ENCODE measurements around the gene NOL3.

The NOL3 gene

DNA sequence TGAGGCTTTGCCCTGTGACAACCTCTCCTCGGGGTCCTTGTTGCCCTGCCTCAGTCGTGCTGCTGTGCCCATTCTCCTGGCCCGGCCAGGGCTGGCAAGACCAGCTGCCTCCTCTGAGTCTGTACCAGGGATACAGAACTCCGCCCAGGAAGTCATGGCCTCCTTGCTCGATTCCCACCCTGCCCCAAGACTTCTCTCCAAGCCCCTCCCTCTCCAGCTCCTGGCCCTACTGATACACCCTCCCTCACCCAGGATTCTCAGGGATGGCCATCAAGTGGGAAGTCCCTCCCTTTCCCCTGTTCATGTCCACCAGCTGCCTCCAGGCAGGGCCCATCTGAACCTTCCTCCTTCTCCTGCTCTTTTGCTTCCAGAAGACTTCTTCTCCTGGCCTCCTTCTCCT lies 45.4 kb downstream of the NOL3 start:
- Histone ChIP-seq H3K4me1 (ENCODE audit: control insufficient read depth, low read depth, low read length) (no peaks in the 10 kb centered on the region), H3K9ac (ENCODE audit: low read length) (no peak overlapping the region), H3K36me3 (ENCODE audit: control insufficient read depth, insufficient read depth, low read length) (no peaks in the 10 kb centered on the region), H3K27ac (ENCODE audit: low read depth, low read length) (no peak overlapping the region), H3K23ac (ENCODE audit: low read length) (no peak overlapping the region), H3K56ac (ENCODE audit: low read length) (no peak overlapping the region), H3K4ac (ENCODE audit: low read depth, low read length) (no peak overlapping the region), H3K79me2 (ENCODE audit: control insufficient read depth, insufficient read depth, low read length) (no peaks in the 10 kb centered on the region), H2BK5ac (ENCODE audit: low read length) (no peak overlapping the region), H3K4me3 (ENCODE audit: low read length) (no peak overlapping the region), H3K4me2 (ENCODE audit: low read length) (no peak overlapping the region), H3K27me3 (ENCODE audit: insufficient read depth, low read length, poor library complexity) (no peaks in the 10 kb centered on the region), H4K5ac (ENCODE audit: low read length) (no peak overlapping the region), H3K79me1 (ENCODE audit: low read length) (no peaks in the 10 kb centered on the region), H3K18ac (ENCODE audit: low read length) (no peak overlapping the region), H2BK15ac (replicated peaks; ENCODE audit: low read depth) (no peak overlapping the region), H2BK120ac (ENCODE audit: low read depth, low read length) (no peak overlapping the region), H2AK5ac (ENCODE audit: low read length) (no peak overlapping the region), H4K8ac (ENCODE audit: low read depth, low read length) (no peak overlapping the region)
- WGBS (ENCODE audit: extremely low coverage, insufficient coverage, low lambda C conversion rate), result no CpG with 5 or more reads among the region's 5 CpGs
- DNase-seq, result peak; percentile 35

DNA sequence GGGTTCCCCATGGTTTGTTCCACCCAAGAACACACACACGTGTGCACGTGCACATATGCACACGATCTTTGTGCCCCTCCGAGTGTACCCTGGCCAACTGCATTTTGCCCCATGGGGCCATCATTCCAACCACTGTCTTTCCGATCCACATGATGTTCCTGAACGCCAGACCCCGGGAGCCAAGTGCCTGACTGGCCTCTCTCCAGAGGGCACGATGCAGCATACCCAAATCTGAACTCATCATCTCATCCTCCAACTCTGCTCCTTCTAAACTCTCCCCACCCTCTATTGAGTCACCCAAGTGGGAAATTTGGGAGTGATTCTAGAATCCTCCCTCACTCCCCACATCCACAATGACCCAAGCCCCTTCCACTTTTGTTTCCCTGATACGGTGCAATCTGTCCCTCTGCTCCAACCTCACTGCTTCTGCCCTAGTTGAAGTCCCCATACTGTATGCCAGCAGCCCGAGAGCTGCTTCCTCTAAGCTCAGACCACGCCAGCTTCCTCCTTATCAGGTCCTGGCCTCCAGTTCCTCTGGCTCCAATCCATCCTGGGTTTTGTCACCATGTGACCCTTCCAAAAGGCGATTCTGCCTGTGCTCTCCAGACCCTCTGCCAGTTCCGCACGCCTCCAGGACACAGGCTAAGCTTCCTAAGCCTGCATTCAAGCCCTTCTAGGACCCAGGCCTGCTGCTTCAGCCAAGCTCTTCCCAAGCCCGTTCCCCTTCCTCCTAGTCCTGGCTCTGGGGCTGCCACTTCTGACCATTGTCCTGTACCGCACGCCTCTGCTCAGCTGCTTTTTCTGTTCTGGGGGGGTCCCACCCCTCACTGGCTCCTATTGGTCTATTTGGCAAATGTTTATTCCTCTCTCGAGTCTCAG lies 46.5 kb downstream of the NOL3 start:
- Histone ChIP-seq H2BK5ac (ENCODE audit: low read length) (no peak overlapping the region), H4K8ac (ENCODE audit: low read depth, low read length) (no peak overlapping the region), H3K36me3 (ENCODE audit: control insufficient read depth, insufficient read depth, low read length) (no peaks in the 10 kb centered on the region), H3K9ac (ENCODE audit: low read length) (no peak overlapping the region), H3K4ac (ENCODE audit: low read depth, low read length) (no peak overlapping the region), H3K18ac (ENCODE audit: low read length) (no peak overlapping the region), H3K4me2 (ENCODE audit: low read length) (no peak overlapping the region), H3K4me3 (ENCODE audit: low read length) (no peak overlapping the region), H3K27me3 (ENCODE audit: insufficient read depth, low read length, poor library complexity) (no peaks in the 10 kb centered on the region), H4K5ac (ENCODE audit: low read length) (no peak overlapping the region), H3K79me1 (ENCODE audit: low read length) (no peaks in the 10 kb centered on the region), H3K79me2 (ENCODE audit: control insufficient read depth, insufficient read depth, low read length) (no peaks in the 10 kb centered on the region), H3K27ac (ENCODE audit: low read depth, low read length) (no peak overlapping the region), H3K4me1 (ENCODE audit: control insufficient read depth, low read depth, low read length) (no peaks in the 10 kb centered on the region), H3K23ac (ENCODE audit: low read length) (no peak overlapping the region), H2BK15ac (replicated peaks; ENCODE audit: low read depth) (no peak overlapping the region), H3K56ac (ENCODE audit: low read length) (no peak overlapping the region), H2BK120ac (ENCODE audit: low read depth, low read length) (no peak overlapping the region), H2AK5ac (ENCODE audit: low read length) (no peak overlapping the region)
- WGBS (ENCODE audit: extremely low coverage, insufficient coverage, low lambda C conversion rate), result no CpG with 5 or more reads among the region's 18 CpGs
- no peak for DNase-seq

DNA sequence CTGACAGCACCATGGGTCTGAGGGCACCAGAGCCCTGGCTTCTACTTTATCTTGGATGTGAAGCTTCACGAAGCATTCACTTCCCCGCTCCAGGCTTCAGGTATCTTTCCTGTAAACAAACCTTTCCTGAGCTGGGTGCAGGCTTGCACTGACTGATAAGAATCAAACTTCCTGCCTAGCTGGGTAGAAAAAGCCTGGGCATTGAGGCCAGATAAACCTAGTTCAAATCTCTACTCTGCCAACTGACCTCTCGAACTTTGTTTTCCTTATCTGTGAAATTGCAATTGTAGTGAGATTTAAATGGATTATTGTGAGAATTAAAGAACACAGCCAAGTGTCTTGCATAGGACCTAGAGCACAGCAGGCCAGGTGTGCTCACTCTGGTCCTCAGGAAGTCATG lies 53.7 kb downstream of the NOL3 start:
- no peak overlapping the region for H3K4ac ChIP-seq (ENCODE audit: low read depth, low read length)
- no peak overlapping the region for H2BK120ac ChIP-seq (ENCODE audit: low read depth, low read length)
- H3K4me1 ChIP-seq (ENCODE audit: control insufficient read depth, low read depth, low read length), result peaks cover 2% of the 10 kb centered on the region
- no CpG with 5 or more reads among the region's 3 CpGs for WGBS (ENCODE audit: extremely low coverage, insufficient coverage, low lambda C conversion rate)
- no peak overlapping the region for H3K27ac ChIP-seq (ENCODE audit: low read depth, low read length)
- no peak overlapping the region for H3K4me3 ChIP-seq (ENCODE audit: low read length)
- H4K5ac ChIP-seq (ENCODE audit: low read length), result no peak overlapping the region
- H3K9ac ChIP-seq (ENCODE audit: low read length), result no peak overlapping the region
- H3K56ac ChIP-seq (ENCODE audit: low read length), result no peak overlapping the region
- H3K79me1 ChIP-seq (ENCODE audit: low read length), result peaks cover 15% of the 10 kb centered on the region
- peaks cover 13% of the 10 kb centered on the region for H3K79me2 ChIP-seq (ENCODE audit: control insufficient read depth, insufficient read depth, low read length)
- no peak overlapping the region for H3K18ac ChIP-seq (ENCODE audit: low read length)
- no peak overlapping the region for H2AK5ac ChIP-seq (ENCODE audit: low read length)
- H2BK15ac ChIP-seq (replicated peaks; ENCODE audit: low read depth), result no peak overlapping the region
- peak; percentile 19 for DNase-seq
- no peak overlapping the region for H4K8ac ChIP-seq (ENCODE audit: low read depth, low read length)
- H2BK5ac ChIP-seq (ENCODE audit: low read length), result no peak overlapping the region
- H3K27me3 ChIP-seq (ENCODE audit: insufficient read depth, low read length, poor library complexity), result no peaks in the 10 kb centered on the region
- no peak overlapping the region for H3K23ac ChIP-seq (ENCODE audit: low read length)
- peaks cover 2% of the 10 kb centered on the region for H3K36me3 ChIP-seq (ENCODE audit: control insufficient read depth, insufficient read depth, low read length)
- H3K4me2 ChIP-seq (ENCODE audit: low read length), result no peak overlapping the region

Small RNA genes lying within 50 kb of the gene (small RNA-seq; reads per million reads assigned to genes)
- 6.6 reads per million, percentile 78 among the genes with 10 or more reads in this experiment for gene MIR328 (ENCODE audit: insufficient read depth)
